Raji (cell line): Measurements from ENCODE around the gene KLF13.

Source experiments
- POLR2A ChIP-seq: IDR thresholded peaks from 2 replicates; pipeline ENCODE4 v1.6.1; 2011; ENCODE audit warnings: low read depth, low read length, control low read depth; ENCODE audit not compliant: insufficient read depth

Gene KLF13

DNA sequence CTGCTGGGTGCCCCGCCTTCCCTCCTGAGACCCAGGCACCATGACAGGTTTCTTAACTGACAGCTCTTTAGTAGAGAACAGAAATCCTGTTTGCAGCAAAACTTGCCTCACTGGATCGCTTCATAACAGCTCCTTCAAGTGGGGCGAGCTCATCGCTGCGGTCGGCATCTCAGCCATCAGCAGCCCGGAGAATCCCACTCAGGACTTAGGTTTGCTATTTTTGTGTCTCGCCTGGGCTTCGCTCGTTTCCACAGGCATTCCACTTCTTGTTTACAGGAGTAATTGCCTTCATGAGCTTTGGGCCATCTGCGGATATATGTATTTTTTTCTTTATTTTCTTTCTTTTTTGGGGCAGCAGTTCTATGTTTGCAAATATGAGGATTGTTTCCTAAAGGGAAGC lies 15.7 kb downstream of the KLF13 start:
- TF ChIP-seq POLR2A = no peak

DNA sequence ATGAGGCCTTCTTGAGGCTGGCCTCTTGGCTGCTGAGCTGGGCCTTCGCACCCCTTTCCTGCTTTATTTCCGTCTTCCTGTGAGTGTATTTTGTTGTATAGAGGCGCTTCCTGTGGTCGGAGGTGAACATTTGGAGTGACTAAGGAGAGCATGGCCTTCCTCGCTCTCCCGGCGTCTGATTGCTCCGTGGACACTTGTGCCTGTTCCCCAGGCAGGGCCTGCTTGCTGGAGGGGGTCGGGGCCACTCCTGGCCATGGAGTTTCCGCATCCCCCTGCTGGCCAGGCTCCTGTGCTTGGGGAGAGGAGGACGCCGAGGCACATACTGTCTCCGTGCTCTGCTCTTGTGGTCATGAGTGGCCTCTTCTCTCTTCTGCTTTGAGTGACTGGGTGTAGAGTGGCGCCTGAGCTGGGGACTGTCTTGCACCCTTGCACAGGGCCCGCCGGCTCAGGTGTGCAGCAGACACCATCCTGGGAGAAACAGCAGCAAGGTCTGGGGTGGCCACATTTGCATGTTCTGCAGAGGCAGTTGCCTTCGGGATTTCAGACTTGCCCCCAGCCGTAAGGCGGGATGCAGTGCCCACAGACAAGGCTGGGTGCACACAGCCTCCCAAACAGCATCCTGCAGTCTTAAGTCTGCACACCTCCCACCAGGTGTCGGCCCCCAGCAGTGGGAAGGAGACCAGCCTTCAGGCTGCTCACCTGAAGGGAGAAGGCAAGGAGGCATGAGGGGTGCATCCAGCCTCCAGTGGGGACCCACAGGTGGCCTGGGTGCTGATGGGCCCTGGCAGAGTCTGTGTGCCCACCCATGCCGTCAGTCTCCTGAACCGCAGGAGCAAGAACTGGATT lies 16.4 kb downstream of the KLF13 start:
- TF ChIP-seq POLR2A = no peak

DNA sequence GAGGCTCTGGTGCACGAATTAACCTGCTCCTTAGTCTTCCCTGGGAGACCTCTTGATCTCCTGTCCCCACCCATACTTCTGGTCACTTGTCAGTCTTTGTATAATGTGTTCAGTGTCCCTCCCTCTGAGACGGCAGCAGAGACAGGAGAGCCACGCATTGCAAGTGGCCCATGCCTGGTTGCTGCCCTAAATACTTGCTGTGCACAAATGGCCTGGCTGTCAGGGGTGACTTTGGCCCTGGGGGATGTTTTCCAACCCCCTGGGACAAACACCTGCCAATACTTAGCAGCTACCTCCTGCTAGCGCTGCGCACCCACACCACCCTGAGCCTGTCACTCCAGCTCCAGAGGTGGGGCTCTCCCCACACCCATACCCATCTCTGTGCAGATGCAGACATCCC lies 17.2 kb downstream of the KLF13 start:
- no peak for TF ChIP-seq POLR2A

DNA sequence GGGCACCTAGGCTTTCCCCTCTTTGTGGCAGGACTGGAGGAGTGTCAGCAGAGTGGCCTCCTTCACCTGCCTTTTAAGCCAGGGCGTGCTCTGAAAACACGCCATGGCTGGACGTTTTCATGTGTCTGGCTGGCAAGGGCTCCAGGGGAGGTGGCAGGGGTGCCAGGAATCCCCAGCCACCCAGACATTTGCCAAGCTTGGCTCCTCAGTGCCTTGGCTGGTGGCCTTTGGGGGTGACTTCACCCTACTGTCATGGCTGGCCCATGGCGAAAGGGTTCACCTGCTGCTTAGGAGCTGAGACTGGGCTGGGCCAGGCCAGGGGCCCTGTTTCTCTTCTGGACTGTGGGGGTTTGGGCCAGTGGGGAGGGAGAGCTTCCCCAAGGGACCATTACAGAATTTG lies 17.6 kb downstream of the KLF13 start:
- TF ChIP-seq POLR2A = no peak

DNA sequence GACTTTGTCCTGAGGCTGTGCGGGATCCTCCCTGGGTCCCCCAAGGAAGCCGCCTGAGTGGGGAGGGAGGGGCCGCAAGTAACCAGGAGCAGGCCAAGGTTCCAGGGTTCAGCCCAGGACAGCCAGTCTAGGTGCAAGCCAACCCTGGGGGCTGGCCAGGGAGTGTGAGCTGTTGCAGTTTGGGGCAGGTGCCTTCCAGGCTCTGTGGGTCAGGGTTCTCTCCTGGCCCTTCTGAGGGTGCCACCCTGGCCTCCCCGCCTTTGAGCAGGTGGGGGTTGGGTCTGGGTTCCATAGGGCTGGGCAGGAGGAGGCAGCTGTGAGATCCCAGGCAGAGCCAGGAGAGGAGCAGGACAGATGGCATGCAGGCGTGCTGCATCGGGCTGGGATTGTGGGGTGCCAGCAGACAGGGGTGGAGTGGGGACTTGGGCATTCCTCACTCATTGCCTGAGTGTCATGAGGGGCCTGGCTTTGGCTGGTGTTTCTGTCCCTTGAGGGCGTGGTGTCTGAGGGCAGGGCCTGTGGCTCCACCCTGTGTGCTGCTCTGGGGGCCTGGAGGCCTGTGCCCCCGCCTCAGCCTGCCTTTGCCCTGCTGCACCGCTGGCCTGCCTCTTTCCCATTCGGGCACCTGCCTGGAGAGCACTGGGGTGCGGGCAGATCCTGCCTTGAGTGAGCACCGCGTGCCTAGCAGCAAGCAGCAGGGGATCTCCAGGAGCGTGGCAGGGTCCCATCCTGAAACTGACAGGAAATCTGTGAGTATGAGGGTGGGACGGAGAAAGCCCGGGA lies 18.4 kb downstream of the KLF13 start:
- TF ChIP-seq POLR2A = no peak

DNA sequence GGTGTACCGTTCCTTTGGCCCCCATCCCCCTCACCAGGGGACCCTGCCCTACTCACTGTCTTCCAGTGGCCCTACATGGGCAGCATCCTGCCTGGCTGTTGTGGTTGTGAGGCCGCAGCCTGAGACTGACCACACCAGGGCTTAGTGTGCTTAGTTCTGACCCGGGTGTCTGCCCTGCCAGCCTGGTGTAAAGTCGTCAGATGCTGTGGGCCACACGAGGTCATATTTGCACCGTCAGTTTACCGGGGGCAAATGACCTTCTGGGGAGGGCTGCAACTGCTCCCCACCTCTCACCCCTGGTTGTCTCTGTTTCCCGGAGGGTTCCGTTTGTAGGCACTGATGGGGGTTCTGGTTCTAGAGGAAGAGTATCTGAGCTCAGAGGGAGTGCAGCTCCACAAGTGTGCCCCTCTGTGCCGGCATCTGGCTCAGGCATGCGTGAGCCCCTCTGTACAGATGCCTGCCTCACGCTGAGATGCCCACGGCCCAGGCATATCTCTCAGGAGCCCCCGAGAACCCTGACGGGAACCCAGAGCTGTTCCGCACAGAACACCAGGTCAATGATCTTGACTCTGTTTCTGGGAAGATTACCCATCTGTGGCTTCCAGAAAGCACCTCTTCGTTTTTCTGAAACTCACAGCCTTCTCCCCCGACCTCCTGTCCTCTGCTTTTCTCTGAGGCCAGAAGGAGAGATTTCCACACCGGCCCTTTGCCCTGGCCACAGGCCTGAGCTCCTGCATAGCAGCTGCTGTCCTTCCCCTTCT lies 19.2 kb downstream of the KLF13 start:
- no peak for TF ChIP-seq POLR2A

DNA sequence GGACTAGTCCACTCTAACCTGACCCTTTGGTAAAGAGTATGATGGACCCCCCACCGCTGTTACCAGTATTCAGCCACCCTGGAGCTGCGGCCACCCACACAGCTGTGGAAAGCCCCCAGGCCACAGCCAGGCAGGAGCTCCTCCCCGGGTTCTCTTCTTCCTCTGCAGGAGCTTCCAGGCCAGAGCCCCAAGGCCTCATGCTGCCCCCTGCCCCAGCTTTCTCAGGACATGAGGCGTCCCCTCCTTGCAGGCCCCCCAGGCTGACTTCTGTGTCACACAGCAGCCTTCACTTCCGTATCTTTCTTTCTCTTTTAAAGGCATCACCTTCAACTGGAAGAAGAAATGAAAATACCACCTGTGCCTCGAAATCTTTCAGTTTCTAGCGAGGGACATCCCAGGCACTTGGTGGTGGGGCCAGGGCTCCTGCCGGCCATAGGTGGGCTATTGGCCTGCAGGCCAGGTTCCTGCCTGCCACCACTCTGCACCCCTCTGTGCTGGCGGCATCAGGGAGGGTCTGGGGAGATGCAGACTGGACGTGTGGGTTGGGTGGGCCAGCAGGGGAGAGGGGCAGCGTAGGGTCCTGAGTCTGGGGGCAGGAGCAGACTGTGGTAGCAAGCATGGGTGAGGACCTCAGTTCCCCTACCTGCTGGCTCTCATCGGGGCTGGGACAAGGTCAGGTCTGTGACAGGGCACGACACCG lies 19.9 kb downstream of the KLF13 start:
- no peak for TF ChIP-seq POLR2A

DNA sequence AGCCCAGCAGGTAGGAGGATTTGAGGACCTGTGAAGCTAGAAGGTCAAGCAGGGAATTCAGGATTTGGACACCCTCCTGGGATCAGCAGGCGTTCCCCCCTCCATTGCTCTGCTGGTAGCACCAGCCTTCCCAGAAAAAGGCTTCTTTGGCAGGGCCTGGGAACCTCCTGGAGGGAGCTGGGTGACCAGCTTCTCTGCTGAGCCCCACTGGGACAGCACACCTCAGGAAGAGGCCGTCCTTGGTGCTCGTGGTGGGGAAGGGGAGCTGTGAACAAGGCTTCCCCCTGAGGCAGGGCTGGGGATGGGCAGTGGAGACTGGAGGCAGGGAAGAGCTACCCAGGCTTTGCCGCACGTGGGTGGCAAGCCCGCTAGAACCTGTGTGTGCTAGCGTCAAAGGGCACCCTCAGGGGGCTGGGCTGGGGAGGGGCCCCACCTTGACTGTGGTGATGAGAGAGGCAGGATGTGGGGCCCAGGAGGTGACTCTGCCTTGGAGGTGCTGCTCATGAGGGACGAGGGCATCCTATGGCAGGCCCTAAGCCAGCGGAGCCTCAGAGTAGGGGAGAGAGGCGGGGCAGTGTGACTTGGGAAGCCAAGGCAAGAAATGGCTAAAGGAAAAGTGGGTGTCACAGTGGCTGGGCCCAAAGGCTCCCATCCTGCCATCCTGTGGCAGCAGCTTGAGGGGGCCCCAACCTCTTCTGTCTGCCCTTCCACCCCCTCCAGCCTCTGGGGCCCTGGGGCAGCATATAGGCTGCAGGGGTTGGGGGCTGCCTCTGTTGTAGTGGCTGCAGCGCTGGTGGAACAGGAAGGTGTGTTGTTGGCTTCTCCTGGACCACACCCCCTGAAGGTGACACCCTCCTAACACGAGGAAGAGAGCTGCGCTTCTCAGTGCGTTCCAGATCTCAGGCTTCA lies 20.7 kb downstream of the KLF13 start:
- TF ChIP-seq POLR2A = no peak

DNA sequence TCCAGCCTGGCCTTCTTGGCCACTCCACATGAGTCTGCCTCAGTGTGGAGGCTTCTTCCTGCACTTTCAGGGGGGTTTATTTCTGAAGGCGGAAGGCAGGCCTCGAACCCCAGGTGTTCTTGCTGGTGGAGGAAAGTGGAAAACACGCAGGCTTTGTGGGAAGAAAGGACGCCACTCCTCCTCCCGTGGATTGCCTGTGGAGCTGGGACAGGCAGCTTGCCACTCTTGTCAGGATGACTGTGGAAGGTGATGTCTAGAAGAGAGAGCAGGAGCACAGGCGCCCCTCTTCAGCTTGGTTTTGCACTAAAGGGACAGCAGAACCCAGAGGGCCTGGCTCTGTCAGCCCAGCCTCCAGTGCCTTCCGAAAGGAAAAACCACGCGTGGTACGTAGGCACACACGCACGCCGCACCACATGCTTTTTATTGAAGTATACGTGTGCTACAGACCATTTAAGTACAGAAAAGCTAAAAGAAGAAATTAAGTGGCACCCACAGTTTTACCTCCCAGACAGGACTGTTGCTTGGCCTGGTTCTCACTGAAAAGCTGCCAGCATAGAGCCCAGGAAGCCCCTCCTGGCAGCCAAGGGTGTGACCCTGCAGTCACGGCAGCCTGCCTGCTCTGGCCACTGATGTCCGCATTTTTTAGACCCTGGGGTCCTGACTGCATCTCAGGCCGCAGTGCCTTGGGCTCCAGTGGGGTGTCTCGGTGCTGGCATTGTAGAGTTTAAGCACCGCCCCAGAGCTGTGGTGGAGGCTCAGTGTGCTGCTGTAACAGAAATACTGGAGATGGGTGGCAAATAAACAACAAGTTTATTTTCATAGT lies 21.6 kb downstream of the KLF13 start:
- no peak for TF ChIP-seq POLR2A

DNA sequence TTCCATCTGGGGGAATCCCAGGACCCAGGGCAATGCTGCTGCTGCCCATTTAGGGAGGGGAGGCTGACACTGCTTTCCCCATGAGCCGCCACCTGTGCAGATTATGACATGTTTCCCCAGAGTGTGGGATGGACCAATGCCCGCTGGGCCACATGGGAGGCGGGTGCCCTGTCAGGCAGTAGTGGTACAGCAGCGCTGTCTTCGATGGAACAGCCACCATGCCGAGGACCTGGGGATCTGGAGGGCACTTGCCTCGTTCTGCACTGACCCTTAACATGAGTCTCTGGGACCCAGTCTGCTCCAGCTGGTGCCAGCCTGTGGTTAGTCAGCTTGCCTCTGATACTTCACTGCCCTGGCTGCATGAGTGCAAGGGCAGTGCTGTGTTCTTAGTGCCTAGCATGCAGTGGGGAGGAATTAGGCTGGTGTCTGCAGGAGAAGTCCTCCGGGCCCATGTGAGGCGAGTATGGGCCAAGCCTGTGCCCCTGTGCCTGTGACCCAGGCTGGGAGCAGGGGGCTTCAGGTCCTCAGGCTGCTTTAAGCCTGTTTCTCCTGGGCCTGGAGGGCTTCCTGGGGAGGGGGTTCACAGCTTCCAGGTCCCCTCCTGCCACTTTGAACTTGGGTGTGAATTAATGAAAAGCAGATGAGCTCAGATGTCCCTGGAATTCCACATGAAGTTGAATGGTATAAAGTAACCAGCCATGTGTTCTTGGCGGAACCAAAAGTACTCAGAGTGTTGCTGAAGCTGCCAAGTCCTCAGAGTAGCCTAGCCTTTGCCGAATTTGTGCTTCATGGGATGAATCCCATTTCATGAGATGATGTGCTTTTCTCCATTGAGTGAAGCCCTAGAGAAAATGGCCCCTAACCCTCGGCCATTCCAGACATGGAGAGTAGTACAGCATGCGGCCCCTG lies 22.9 kb downstream of the KLF13 start:
- TF ChIP-seq POLR2A = no peak

DNA sequence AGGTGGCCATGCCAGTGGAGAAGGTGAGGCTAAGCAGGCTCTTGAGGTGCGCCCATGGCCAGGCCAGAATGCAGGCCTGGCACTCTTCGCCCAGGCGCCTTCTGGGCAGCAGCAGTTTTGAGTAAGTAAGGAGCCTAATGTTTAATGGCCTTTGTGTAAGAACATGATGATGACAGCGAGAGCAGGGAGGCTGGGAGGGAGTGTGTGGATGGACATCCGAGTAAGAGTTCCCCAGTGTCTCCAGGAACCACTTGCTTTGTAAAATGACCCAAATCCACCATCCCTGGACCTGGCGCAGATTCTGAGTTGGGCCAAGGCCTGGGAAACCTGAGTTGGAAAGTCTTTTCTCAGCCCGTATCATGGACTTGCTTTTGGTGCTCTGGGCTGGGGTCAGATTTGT lies 24.1 kb downstream of the KLF13 start:
- TF ChIP-seq POLR2A = no peak

DNA sequence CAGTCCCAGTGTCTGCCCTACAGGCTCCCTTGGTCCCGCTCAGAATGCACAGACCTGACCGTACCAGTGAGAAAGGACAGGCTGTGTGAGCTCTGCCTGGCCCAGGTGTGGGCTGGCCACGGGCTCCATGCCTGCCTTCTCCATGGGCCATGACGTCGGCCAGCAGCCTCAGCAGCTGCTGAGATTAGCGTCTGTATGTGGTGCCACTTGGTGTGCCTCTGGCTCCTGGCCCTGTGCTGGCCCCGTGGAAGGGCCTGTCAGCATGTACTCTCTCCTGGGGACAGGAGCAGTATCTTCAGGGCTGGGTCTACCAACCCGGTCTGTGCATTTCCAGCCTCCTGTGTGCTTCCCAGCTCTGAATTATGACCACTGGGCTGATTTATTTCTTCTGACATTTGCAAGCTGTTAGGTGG lies 25.7 kb downstream of the KLF13 start:
- TF ChIP-seq POLR2A = no peak
